Measurements from ENCODE around the gene VWA5A.

VWA5A gene

GRCh38 chr11:124085997-124086846 lies 29.0 kb upstream of the VWA5A start:
- no peaks in the 10 kb centered on the region for H3K36me3 Mint-ChIP-seq (ENCODE audit: low read depth)
- TF ChIP-seq, protein P1, sequence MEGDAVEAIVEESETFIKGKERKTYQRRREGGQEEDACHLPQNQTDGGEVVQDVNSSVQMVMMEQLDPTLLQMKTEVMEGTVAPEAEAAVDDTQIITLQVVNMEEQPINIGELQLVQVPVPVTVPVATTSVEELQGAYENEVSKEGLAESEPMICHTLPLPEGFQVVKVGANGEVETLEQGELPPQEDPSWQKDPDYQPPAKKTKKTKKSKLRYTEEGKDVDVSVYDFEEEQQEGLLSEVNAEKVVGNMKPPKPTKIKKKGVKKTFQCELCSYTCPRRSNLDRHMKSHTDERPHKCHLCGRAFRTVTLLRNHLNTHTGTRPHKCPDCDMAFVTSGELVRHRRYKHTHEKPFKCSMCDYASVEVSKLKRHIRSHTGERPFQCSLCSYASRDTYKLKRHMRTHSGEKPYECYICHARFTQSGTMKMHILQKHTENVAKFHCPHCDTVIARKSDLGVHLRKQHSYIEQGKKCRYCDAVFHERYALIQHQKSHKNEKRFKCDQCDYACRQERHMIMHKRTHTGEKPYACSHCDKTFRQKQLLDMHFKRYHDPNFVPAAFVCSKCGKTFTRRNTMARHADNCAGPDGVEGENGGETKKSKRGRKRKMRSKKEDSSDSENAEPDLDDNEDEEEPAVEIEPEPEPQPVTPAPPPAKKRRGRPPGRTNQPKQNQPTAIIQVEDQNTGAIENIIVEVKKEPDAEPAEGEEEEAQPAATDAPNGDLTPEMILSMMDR (IDR thresholded peaks at IDR 0.05; ENCODE audit: unreplicated experiment in 3 of 3), result no peak
- H3K27me3 Mint-ChIP-seq (ENCODE audit: low read depth), result peaks cover 4% of the 10 kb centered on the region
- no peaks in the 10 kb centered on the region for H3K9me3 Mint-ChIP-seq
- no peaks in the 10 kb centered on the region for H3K4me1 Mint-ChIP-seq
- no peak overlapping the region for H3K4me3 Mint-ChIP-seq
- H3K27ac Mint-ChIP-seq, result no peak overlapping the region

- Mint-ChIP-seq H3K9me3 (no peaks in the 10 kb centered on the region), H3K27me3 (ENCODE audit: low read depth) (peaks cover 7% of the 10 kb centered on the region), H3K4me1 (no peaks in the 10 kb centered on the region)
These were observed 24.3 kb upstream of the VWA5A start for GRCh38 chr11:124090996-124091395.

DNA sequence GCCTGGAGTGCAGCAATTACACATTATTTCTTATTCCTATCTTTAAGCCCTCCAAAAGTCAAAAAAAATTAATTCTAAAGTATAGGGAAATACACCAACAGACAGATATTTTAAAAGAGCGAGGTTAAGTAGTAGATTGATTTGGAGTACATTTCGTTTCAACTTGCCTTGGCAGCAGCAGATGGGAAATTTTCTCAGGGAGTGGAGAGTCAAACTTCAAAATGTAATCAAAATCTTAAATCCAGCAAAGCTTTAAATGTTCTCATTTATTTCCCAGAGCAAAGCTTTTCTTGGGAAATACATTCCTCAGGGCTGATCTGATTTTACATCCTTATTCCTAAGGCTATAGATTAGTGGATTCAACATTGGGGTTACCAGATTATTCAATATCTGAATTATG lies 21.9 kb upstream of the VWA5A start:
- Mint-ChIP-seq H3K36me3 (ENCODE audit: low read depth) (no peaks in the 10 kb centered on the region), H3K27me3 (ENCODE audit: low read depth) (peaks cover 7% of the 10 kb centered on the region), H3K4me3 (no peak overlapping the region), H3K27ac (no peak overlapping the region), H3K9me3 (no peaks in the 10 kb centered on the region), H3K4me1 (no peaks in the 10 kb centered on the region)
- TF ChIP-seq, protein P1 (IDR thresholded peaks at IDR 0.05; ENCODE audit: unreplicated experiment in 3 of 3), result no peak

More at GRCh38 chr11:124090996-124091395, 24.3 kb upstream of the VWA5A start:
- TF ChIP-seq, protein P1 (IDR thresholded peaks at IDR 0.05; ENCODE audit: unreplicated experiment in 3 of 3), result no peak
- Mint-ChIP-seq H3K36me3 (ENCODE audit: low read depth) (no peaks in the 10 kb centered on the region), H3K27ac (no peak overlapping the region), H3K4me3 (no peak overlapping the region)

GRCh38 chr11:124094731-124095130 lies 20.5 kb upstream of the VWA5A start:
- Mint-ChIP-seq H3K4me3 (no peak overlapping the region), H3K27ac (no peak overlapping the region), H3K4me1 (no peaks in the 10 kb centered on the region), H3K27me3 (ENCODE audit: low read depth) (peaks cover 7% of the 10 kb centered on the region), H3K36me3 (ENCODE audit: low read depth) (no peaks in the 10 kb centered on the region), H3K9me3 (no peaks in the 10 kb centered on the region)
- TF ChIP-seq, protein P1 (IDR thresholded peaks at IDR 0.05; ENCODE audit: unreplicated experiment in 3 of 3), result no peak

DNA sequence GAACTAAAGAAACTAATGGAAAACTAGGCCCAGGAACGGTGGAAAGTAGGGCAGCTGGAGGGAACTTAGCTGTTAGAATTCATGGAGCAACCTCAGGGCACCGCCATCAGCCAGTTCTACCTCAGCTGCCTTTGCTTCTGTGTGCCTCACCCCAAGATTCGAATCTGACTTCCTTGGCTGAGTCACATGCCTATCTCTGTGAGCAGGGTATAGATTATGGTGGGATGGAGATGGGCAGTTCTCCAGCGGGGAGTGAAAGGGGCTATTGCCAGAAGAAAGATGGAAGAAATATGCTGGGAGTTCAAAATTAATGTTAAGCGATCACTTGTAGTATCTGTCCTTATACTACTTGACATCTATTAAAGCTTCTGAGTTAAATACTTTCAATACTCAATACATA lies 18.9 kb upstream of the VWA5A start:
- H3K27me3 Mint-ChIP-seq (ENCODE audit: low read depth), result peaks cover 7% of the 10 kb centered on the region
- no peaks in the 10 kb centered on the region for H3K9me3 Mint-ChIP-seq
- TF ChIP-seq, protein P1 (IDR thresholded peaks at IDR 0.05; ENCODE audit: unreplicated experiment in 3 of 3), result no peak
- H3K4me3 Mint-ChIP-seq, result no peak overlapping the region
- no peaks in the 10 kb centered on the region for H3K36me3 Mint-ChIP-seq (ENCODE audit: low read depth)
- no peaks in the 10 kb centered on the region for H3K4me1 Mint-ChIP-seq
- H3K27ac Mint-ChIP-seq, result no peak overlapping the region

GRCh38 chr11:124098141-124098540 lies 17.1 kb upstream of the VWA5A start:
- H3K4me3 Mint-ChIP-seq, result no peak overlapping the region
- TF ChIP-seq, protein P1 (IDR thresholded peaks at IDR 0.05; ENCODE audit: unreplicated experiment in 3 of 3), result no peak
- H3K4me1 Mint-ChIP-seq, result no peaks in the 10 kb centered on the region
- H3K27me3 Mint-ChIP-seq (ENCODE audit: low read depth), result peaks cover 7% of the 10 kb centered on the region
- H3K27ac Mint-ChIP-seq, result no peak overlapping the region
- no peaks in the 10 kb centered on the region for H3K9me3 Mint-ChIP-seq
- H3K36me3 Mint-ChIP-seq (ENCODE audit: low read depth), result no peaks in the 10 kb centered on the region

Data from nephron (organoid).